Measurements from ENCODE around the gene POMT1. TPM values are rescaled to one million over a fixed set of nuclear protein-coding genes. Genes with fewer than 3 reads are reported as not detected.

Gene POMT1
- total RNA-seq, 1 experiment from 2014 or later = 58.0 TPM

- Histone ChIP-seq H3K9me3 (ENCODE audit: control insufficient read depth, insufficient read depth, low read depth, low read length) (no peaks in the 10 kb centered on the region), H3K27me3 (ENCODE audit: control insufficient read depth, insufficient read depth, low read length) (no peaks in the 10 kb centered on the region), H3K4me3 (ENCODE audit: low read depth in 2 of 2, low read length in 2 of 2) (no peak overlapping the region), H3K27ac (ENCODE audit: low read length) (no peak overlapping the region), H3K4me1 (ENCODE audit: control insufficient read depth, insufficient read depth, low read length) (no peaks in the 10 kb centered on the region), H3K36me3 (ENCODE audit: control insufficient read depth, insufficient read depth, low read length) (peaks cover 17% of the 10 kb centered on the region)
- ChIA-PET CTCF (no interaction called here), POLR2A (no interaction called here)
- DNase-seq (ENCODE audit: low read depth, low spot score) (no peak), ATAC-seq (no peak)
- no TSS peak for BruUV-seq (replicated peaks)
- in situ Hi-C loops (cut with HindIII; ENCODE audit: low pct_unique_long_range_greater_than_20kb, low sequenced_read_pairs) (no loop called here), intact Hi-C loops (cut with micrococcal nuclease; ENCODE audit: unreplicated experiment) (no loop called here)
- no peak for TF ChIP-seq CTCF (IDR thresholded peaks at IDR 0.05)
- no peak for TF ChIP-seq TCF7L2 (IDR thresholded peaks at IDR 0.05; ENCODE audit: low read depth, low read length)
- TF ChIP-seq POLR2AphosphoS5 (IDR thresholded peaks at IDR 0.05; ENCODE audit: low read depth, low read length) = no peak
- TF ChIP-seq SIN3A (IDR thresholded peaks at IDR 0.05; ENCODE audit: borderline replicate concordance, insufficient read depth, low read depth, low read length) = no peak
- TF ChIP-seq REST (IDR thresholded peaks at IDR 0.05; ENCODE audit: insufficient read depth in 1 of 2, low read depth in 2 of 2, low read length in 1 of 2) = no peak
These were observed 18.7 kb upstream of the POMT1 start for GRCh38 chr9:131484051-131484445.

GRCh38 chr9:131484560-131485185, 18.0 kb upstream of the POMT1 start:
- intact Hi-C loops (cut with micrococcal nuclease; ENCODE audit: unreplicated experiment) = no loop called here
- Histone ChIP-seq H3K9me3 (ENCODE audit: control insufficient read depth, insufficient read depth, low read depth, low read length) (no peaks in the 10 kb centered on the region), H3K4me3 (ENCODE audit: low read depth in 2 of 2, low read length in 2 of 2) (no peak overlapping the region), H3K27me3 (ENCODE audit: control insufficient read depth, insufficient read depth, low read length) (no peaks in the 10 kb centered on the region), H3K27ac (ENCODE audit: low read length) (no peak overlapping the region), H3K36me3 (ENCODE audit: control insufficient read depth, insufficient read depth, low read length) (peaks cover 15% of the 10 kb centered on the region), H3K4me1 (ENCODE audit: control insufficient read depth, insufficient read depth, low read length) (no peaks in the 10 kb centered on the region)
- no peak for ATAC-seq
- in situ Hi-C loops (cut with HindIII; ENCODE audit: low pct_unique_long_range_greater_than_20kb, low sequenced_read_pairs) = no loop called here
- DNase-seq (ENCODE audit: low read depth, low spot score) = no peak
- ChIA-PET POLR2A (no interaction called here), CTCF (no interaction called here)
- no TSS peak for BruUV-seq (replicated peaks)
- TF ChIP-seq SIN3A (IDR thresholded peaks at IDR 0.05; ENCODE audit: borderline replicate concordance, insufficient read depth, low read depth, low read length) = no peak
- no peak for TF ChIP-seq TCF7L2 (IDR thresholded peaks at IDR 0.05; ENCODE audit: low read depth, low read length)
- no peak for TF ChIP-seq REST (IDR thresholded peaks at IDR 0.05; ENCODE audit: insufficient read depth in 1 of 2, low read depth in 2 of 2, low read length in 1 of 2)
- no peak for TF ChIP-seq POLR2AphosphoS5 (IDR thresholded peaks at IDR 0.05; ENCODE audit: low read depth, low read length)
- no peak for TF ChIP-seq CTCF (IDR thresholded peaks at IDR 0.05)
